Esophagus muscularis mucosa (tissue), 4 donors: ENCODE measurements around the gene CABLES1. TPM values are rescaled to one million over a fixed set of nuclear protein-coding genes. Genes with fewer than 3 reads are reported as not detected.

Experiments used
- DNase-seq: peaks from one replicate; pipeline ENCODE4 v3.0.0-alpha.2; 2017; ENCODE audit errors: extremely low spot score
- H3K27ac ChIP-seq, 4 donors: fragments of 200-600 bp; sonication (generic); replicated peaks in 1 of 4; 1 replicate in 3 of 4; 2 replicates in 1 of 4; pipeline ENCODE4 v1.5.1; 2016 to 2019; ENCODE audit warnings: mild to moderate bottlenecking in 1 of 4
- H3K27me3 ChIP-seq, 4 donors: fragments of 200-600 bp; sonication (generic); one replicate each; pipeline versions ENCODE4 v1.5.1 to v1.6.0; 2016 to 2019
- H3K36me3 ChIP-seq, 4 donors: fragments of 200-600 bp; sonication (generic); one replicate each; pipeline ENCODE4 v1.5.1; 2016 to 2019
- H3K4me1 ChIP-seq, 4 donors: fragments of 200-600 bp; sonication (generic); one replicate each; pipeline ENCODE4 v1.5.1; 2016 to 2019
- H3K4me3 ChIP-seq, 4 donors: fragments of 200-600 bp; sonication (generic); 1 replicate in 2 of 4; 2 replicates in 2 of 4; pipeline ENCODE4 v1.5.1; 2016 to 2019; ENCODE audit warnings: mild to moderate bottlenecking in 4 of 4, moderate library complexity in 1 of 4
- H3K9me3 ChIP-seq, 4 donors: fragments of 200-600 bp; sonication (generic); 1 replicate in 3 of 4; 2 replicates in 1 of 4; pipeline ENCODE4 v1.5.1; 2016 to 2019
- EP300 ChIP-seq: sonication (generic); formaldehyde crosslinking; IDR thresholded peaks from one replicate; pipeline ENCODE4 v1.6.1; 2017; ENCODE audit warnings: antibody characterized with exemption
- POLR2A ChIP-seq: fragments of 450-650 bp; IDR thresholded peaks from one replicate; pipeline ENCODE4 v1.6.1; 2017; ENCODE audit warnings: antibody characterized with exemption, moderate library complexity, mild to moderate bottlenecking, low read depth
- POLR2AphosphoS5 ChIP-seq, 2 donors: sonication (generic); formaldehyde crosslinking; IDR thresholded peaks; one replicate each; pipeline ENCODE4 v1.6.1; 2017; ENCODE audit warnings: antibody characterized with exemption in 2 of 2
- WGBS: methylation state at CpG from one replicate; pipeline ENCODE4 v1.1.5; 2018; 5-methylcytosine and 5-hydroxymethylcytosine counted together
- intact Hi-C: fragments of 100-400 bp; cut with DNase I; formaldehyde crosslinking; loops from one replicate; pipeline ENCODE4 v1.15.1; 2023
- total RNA-seq, 4 donors: library from RNA; depleted of rRNA; stranded (reverse); fragments of >200 nt; gene quantifications; one replicate each; pipeline versions ENCODE4 v1.1.0 to v1.2.1, GENCODE V29; 2016
- TF ChIP-seq, protein P1 (sequence below), 3 experiments: fragments of 200-600 bp in 2 of 3; fragments of 450-650 bp in 1 of 3; sonication (generic) in 2 of 3; IDR thresholded peaks; one replicate each; pipeline ENCODE4 v1.5.1; 2017 to 2019; ENCODE audit warnings: antibody characterized with exemption in 3 of 3, mild to moderate bottlenecking in 2 of 3, moderate library complexity in 1 of 3

CABLES1 gene
- total RNA-seq, 4 donors from 2014 or later = 3.8 to 8.3 (median 6.4) TPM

GRCh38 chr18:23148382-23148781, 13.1 kb downstream of the CABLES1 start:
- no peak for TF ChIP-seq EP300
- TF ChIP-seq, protein P1, sequence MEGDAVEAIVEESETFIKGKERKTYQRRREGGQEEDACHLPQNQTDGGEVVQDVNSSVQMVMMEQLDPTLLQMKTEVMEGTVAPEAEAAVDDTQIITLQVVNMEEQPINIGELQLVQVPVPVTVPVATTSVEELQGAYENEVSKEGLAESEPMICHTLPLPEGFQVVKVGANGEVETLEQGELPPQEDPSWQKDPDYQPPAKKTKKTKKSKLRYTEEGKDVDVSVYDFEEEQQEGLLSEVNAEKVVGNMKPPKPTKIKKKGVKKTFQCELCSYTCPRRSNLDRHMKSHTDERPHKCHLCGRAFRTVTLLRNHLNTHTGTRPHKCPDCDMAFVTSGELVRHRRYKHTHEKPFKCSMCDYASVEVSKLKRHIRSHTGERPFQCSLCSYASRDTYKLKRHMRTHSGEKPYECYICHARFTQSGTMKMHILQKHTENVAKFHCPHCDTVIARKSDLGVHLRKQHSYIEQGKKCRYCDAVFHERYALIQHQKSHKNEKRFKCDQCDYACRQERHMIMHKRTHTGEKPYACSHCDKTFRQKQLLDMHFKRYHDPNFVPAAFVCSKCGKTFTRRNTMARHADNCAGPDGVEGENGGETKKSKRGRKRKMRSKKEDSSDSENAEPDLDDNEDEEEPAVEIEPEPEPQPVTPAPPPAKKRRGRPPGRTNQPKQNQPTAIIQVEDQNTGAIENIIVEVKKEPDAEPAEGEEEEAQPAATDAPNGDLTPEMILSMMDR (IDR thresholded peaks at IDR 0.05) = no peak
- TF ChIP-seq POLR2AphosphoS5 (IDR thresholded peaks at IDR 0.05) = no peak
- no peak for TF ChIP-seq POLR2A
- H3K36me3 ChIP-seq = no peaks in the 10 kb centered on the region
- 90% methylated on average over 4 of the region's 5 CpGs for WGBS
- no peak overlapping the region for H3K4me3 ChIP-seq
- intact Hi-C loops = no loop called here
- H3K27ac ChIP-seq = no peak overlapping the region
- no peaks in the 10 kb centered on the region for H3K9me3 ChIP-seq
- DNase-seq = no peak
- peaks cover 0 to 4% (median 0%) of the 10 kb centered on the region in 4 donors for H3K27me3 ChIP-seq
- peaks cover 3 to 11% (median 7%) of the 10 kb centered on the region in 4 donors for H3K4me1 ChIP-seq

- no peaks in the 10 kb centered on the region for H3K9me3 ChIP-seq
- TF ChIP-seq EP300 = no peak
- TF ChIP-seq, protein P1 (IDR thresholded peaks at IDR 0.05) = no peak
- TF ChIP-seq POLR2AphosphoS5 (IDR thresholded peaks at IDR 0.05) = no peak
- no peak for TF ChIP-seq POLR2A
- no peak overlapping the region for H3K27ac ChIP-seq
- intact Hi-C loops = no loop called here
- WGBS = 84% methylated on average over 10 of the region's 10 CpGs
- no peak for DNase-seq
- H3K27me3 ChIP-seq = no peaks in the 10 kb centered on the region
- peaks cover 0 to 5% (median under 1%) of the 10 kb centered on the region in 4 donors for H3K4me1 ChIP-seq
- H3K36me3 ChIP-seq = no peaks in the 10 kb centered on the region
- H3K4me3 ChIP-seq = no peak overlapping the region
Measured at GRCh38 chr18:23149570-23149969, 14.3 kb downstream of the CABLES1 start.

DNA sequence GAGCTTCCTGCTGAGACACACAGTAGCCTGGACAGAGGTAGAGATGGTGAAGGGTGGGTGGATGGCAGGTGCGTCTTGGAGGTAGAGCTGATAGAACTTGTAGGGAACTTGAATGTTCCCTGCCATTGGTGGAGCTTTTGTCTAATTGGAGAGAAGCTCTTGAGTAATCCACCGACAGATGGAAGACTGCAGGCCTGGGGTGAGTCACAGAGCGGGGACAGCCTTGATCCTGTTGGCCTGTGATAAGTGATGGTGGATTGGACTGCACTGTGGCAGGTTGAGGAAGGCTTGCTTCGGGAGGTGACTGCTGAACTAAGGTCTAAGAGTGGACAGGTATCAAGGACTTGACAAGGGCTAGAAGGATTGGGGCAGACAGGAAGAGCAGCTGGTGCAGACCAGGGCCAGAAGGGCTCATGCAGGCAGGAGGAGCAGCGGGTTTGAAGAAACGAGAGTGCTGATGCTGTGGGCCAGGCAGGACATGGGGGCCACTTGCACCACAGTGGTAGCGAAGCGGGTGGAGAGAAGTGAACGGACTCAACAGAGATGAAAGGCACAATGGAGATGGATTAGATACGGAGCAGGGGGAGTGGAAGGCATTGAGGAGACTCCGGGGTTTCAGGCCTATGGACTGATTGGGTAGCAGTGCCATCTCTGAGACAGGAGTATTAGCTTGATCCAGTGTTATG, 16.3 kb downstream of the CABLES1 start:
- Histone ChIP-seq H3K27me3 (no peaks in the 10 kb centered on the region), H3K27ac (no peak overlapping the region), H3K9me3 (no peaks in the 10 kb centered on the region), H3K4me1 (peaks cover 0 to 11% (median 5%) of the 10 kb centered on the region in 4 donors), H3K4me3 (no peak overlapping the region), H3K36me3 (no peaks in the 10 kb centered on the region)
- intact Hi-C loops = no loop called here
- TF ChIP-seq EP300 (no peak), POLR2AphosphoS5 (IDR thresholded peaks at IDR 0.05) (no peak), POLR2A (no peak)
- TF ChIP-seq, protein P1 (IDR thresholded peaks at IDR 0.05) = no peak
- no peak for DNase-seq
- WGBS = 91% methylated on average over 11 of the region's 11 CpGs

GRCh38 chr18:23154030-23154429, 18.7 kb downstream of the CABLES1 start:
- no peak overlapping the region for H3K27ac ChIP-seq
- peaks cover 0 to 12% (median 5%) of the 10 kb centered on the region in 4 donors for H3K4me1 ChIP-seq
- no peaks in the 10 kb centered on the region for H3K9me3 ChIP-seq
- no peak for DNase-seq
- intact Hi-C loops = no loop called here
- H3K36me3 ChIP-seq = no peaks in the 10 kb centered on the region
- TF ChIP-seq POLR2A (no peak), POLR2AphosphoS5 (IDR thresholded peaks at IDR 0.05) (no peak), EP300 (no peak)
- TF ChIP-seq, protein P1 (IDR thresholded peaks at IDR 0.05) = no peak
- no peaks in the 10 kb centered on the region for H3K27me3 ChIP-seq
- 80% methylated on average over 6 of the region's 6 CpGs for WGBS
- no peak overlapping the region for H3K4me3 ChIP-seq
